Stimulated activated CD4-positive, alpha-beta T cell treated with anti-CD3 and anti-CD28 coated beads, Interleukin-4, amount 100 ng/mL, for 48 hours (primary cell): Measurements from ENCODE around the gene DYDC2.
"Not testable (repeated sequence)": the region's sequence is repeated elsewhere in the genome, so short reads cannot be mapped to it uniquely, and the experiment has no call there.

Source experiments
- DNase-seq, 2 donors: peaks; one replicate each; pipeline ENCODE4 v3.0.0-alpha.2; 2020; ENCODE audit warnings: low read depth in 2 of 2

Gene DYDC2

DNA sequence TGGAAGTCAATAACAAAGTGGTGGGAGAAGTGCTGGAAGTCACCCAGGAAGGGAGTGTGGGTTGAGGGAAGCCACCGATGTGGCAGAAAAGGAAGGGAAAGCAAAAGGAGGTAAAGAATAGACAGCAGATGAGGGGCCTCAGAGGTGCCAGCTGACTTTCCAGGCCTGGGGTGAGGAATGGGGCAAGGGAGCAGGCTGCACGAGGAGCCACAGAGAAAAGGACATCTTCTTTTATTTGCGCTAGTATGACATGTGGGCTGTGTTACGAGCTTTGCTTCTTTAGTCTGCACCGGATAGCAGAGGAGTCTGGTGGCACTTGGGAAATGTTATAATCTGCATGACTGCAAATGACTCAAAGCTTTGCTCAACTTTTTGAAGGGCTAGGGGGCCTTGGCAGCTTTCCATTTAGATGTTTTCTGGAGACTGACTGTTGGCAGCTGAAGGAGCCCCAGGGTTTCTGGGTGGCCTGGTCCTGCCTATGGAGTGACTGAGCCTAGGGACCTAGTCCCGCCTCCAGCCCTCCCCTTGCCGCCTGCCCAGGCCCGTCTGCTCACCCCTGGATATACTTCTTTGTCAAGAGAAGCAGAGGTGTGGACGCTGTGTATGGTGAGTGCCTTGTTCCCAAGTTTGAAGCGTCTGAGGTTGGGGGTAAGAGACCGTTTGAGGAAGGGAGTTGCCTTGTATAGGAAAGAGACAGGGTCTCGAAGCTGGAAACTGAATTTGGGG is 56.9 kb downstream of the DYDC2 start:
- DNase-seq: no peak

DNA sequence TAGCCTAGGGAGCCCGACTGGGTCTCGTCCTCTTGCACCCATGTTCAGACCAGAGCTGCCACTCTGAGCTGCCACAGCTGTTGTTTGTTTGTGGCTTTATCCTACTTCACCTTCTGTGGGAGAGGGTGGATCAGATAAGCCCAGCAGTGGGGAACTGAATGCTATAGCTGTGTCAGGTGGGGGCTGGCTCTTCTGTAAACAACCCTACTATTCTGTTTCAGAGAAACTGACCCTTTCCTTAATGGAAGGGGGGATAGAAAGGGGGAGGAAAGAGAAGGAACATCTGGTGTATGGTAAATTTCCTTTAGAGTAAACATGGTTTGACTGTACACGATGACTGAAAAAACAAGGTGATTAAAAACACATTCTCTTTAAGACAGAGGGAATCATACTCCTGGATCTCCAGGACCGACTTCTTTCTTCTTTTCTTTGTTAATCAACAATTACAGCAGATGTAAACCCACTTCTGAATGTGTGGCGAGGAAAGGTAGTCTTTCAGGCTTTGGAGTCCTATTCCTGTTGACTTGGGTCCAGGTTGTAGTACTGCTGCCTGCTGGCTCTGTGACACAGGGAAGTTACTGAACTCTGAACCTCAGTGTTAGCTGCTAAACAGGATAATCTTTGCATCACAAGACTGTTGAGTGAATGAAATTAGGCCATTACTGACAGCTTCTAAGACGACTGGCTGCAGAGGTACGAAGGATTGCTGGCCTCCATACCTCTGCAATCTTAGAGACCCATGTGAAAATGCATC is 57.7 kb downstream of the DYDC2 start:
- DNase-seq: no peak

DNA sequence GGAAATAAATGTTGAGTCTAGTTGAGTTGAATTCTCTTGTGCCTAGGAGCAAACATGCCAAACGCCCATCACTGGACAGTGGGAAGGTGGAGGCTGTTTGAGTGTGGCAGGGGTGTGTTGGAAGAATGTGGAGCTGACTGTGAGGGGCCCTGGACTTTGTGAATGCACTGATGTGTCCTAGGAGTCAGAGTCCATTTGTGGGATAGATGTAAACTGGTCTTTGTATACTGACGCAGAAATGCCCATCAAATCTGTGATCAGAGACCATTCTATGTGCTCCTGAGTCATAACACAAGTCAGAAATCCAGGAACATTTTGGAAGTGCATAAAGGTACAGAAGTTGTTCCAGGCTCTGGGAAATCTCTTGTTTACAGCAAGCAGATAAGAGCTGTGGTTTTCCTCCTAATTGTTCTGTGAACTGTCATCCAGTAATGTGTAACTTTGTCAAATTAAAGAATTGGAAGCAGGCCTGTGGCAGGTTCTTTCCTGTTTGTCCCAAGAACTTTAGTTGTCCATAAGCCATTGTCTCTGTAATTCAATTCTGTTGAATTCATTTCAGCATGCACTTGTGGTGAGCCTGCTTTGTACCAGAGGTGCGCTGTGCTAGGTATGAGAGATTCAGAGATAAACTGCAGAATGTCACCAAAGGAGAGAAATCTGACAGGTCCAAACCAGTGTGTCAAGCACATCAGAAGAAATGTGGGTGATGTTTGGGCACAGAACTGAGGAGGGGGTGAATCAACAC is 59.3 kb downstream of the DYDC2 start:
- no peak for DNase-seq

DNA sequence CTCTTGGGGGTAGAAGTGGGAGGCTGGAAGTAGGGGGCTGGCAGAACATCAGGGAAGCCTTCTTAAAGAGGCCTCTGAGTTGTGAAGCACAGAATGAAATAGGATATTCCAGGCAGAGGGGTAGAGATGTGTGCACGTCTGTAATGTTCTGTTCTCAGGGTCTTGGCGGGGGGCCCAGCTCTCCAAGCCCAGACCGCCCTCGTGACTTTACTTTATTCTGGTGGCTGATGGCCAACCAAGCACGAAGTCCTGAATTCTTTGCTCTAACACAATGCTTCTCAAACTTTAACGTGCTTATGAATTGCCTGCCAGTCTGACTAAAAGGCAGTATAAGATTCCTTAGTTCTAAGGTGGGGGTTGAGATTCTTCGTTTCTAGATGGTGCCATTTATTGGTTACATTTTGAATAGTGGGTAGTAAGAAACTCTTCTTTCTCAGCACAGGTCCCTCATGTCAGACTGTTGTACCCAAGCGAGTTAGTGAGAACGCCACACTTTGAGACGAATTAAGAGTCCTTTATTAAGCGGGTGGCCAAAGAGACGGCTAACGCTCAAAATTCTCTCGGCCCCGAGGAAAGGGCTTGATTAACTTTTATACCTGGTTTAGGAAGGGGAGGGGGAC is 60.0 kb downstream of the DYDC2 start:
- no peak for DNase-seq

DNA sequence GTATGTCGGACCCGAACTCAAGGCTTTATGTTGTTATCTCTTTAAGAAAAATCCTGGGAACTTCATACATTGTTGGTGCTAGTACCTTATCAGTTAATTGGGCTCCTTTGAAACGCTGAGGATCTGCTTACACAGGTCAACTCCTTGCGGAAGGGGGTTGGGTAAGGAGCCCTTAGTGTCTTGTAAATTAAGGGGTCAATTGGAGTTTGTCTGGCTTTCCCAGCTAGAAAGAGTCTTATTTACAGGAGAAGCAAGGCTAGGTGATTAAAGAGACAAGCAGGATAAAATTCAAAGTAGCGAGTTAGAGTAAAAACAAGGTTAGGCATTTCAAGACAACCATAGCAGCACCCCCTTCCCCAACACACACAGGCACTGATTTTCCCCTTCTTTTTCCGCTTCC is 60.7 kb downstream of the DYDC2 start:
- not testable (repeated sequence) for DNase-seq
